ENCODE measurements around the gene WDHD1. TPM values are rescaled to one million over a fixed set of nuclear protein-coding genes. Genes with fewer than 3 reads are reported as not detected.
"Not testable (repeated sequence)": the region's sequence is repeated elsewhere in the genome, so short reads cannot be mapped to it uniquely, and the experiment has no call there.

The WDHD1 gene
- total RNA-seq, 1 donor from 2014 or later = 10.0 TPM

- no peak for FAIRE-seq
- TF ChIP-seq CTCF (IDR thresholded peaks at IDR 0.05; ENCODE audit: insufficient read depth, low read length, severe bottlenecking) = no peak
- no peaks in the 10 kb centered on the region for H3K36me3 ChIP-seq (ENCODE audit: control insufficient read depth, insufficient read depth, low read length)
- no peak overlapping the region for H3K4me3 ChIP-seq (ENCODE audit: low read depth, low read length)
- H3K27me3 ChIP-seq (ENCODE audit: control insufficient read depth, insufficient read depth, low read length) = no peaks in the 10 kb centered on the region
- no peak for DNase-seq (ENCODE audit: low read depth)
Measured at GRCh38 chr14:54974788-54975414, 52.0 kb downstream of the WDHD1 start.

GRCh38 chr14:54967496-54967895, 59.4 kb downstream of the WDHD1 start:
- no peaks in the 10 kb centered on the region for H3K27me3 ChIP-seq (ENCODE audit: control insufficient read depth, insufficient read depth, low read length)
- FAIRE-seq (no peak), DNase-seq (ENCODE audit: low read depth) (no peak)
- no peaks in the 10 kb centered on the region for H3K36me3 ChIP-seq (ENCODE audit: control insufficient read depth, insufficient read depth, low read length)
- no peak for TF ChIP-seq CTCF (IDR thresholded peaks at IDR 0.05; ENCODE audit: insufficient read depth, low read length, severe bottlenecking)
- no peak overlapping the region for H3K4me3 ChIP-seq (ENCODE audit: low read depth, low read length)

GRCh38 chr14:54955143-54955542, 71.8 kb downstream of the WDHD1 start:
- no peak for TF ChIP-seq CTCF (IDR thresholded peaks at IDR 0.05; ENCODE audit: insufficient read depth, low read length, severe bottlenecking)
- H3K27me3 ChIP-seq (ENCODE audit: control insufficient read depth, insufficient read depth, low read length) = no peaks in the 10 kb centered on the region
- no peak for FAIRE-seq
- no peak for DNase-seq (ENCODE audit: low read depth)
- H3K4me3 ChIP-seq (ENCODE audit: low read depth, low read length) = no peak overlapping the region
- peaks cover 1% of the 10 kb centered on the region for H3K36me3 ChIP-seq (ENCODE audit: control insufficient read depth, insufficient read depth, low read length)

- DNase-seq (ENCODE audit: low read depth); H3K36me3 ChIP-seq (ENCODE audit: control insufficient read depth, insufficient read depth, low read length); FAIRE-seq; H3K4me3 ChIP-seq (ENCODE audit: low read depth, low read length); H3K27me3 ChIP-seq (ENCODE audit: control insufficient read depth, insufficient read depth, low read length): not testable (repeated sequence)
Measured at GRCh38 chr14:54953609-54954008, 73.3 kb downstream of the WDHD1 start.

- FAIRE-seq; DNase-seq (ENCODE audit: low read depth); H3K36me3 ChIP-seq (ENCODE audit: control insufficient read depth, insufficient read depth, low read length); H3K4me3 ChIP-seq (ENCODE audit: low read depth, low read length); H3K27me3 ChIP-seq (ENCODE audit: control insufficient read depth, insufficient read depth, low read length): not testable (repeated sequence)
Measured at GRCh38 chr14:54952803-54953202, 74.1 kb downstream of the WDHD1 start.

GRCh38 chr14:54947230-54947629, 79.7 kb downstream of the WDHD1 start:
- no peaks in the 10 kb centered on the region for H3K27me3 ChIP-seq (ENCODE audit: control insufficient read depth, insufficient read depth, low read length)
- TF ChIP-seq CTCF (IDR thresholded peaks at IDR 0.05; ENCODE audit: insufficient read depth, low read length, severe bottlenecking) = no peak
- no peak for DNase-seq (ENCODE audit: low read depth)

GRCh38 chr14:54946500-54946899, 80.4 kb downstream of the WDHD1 start:
- DNase-seq (ENCODE audit: low read depth) = no peak
- Histone ChIP-seq H3K4me3 (ENCODE audit: low read depth, low read length) (no peak overlapping the region), H3K27me3 (ENCODE audit: control insufficient read depth, insufficient read depth, low read length) (no peaks in the 10 kb centered on the region), H3K36me3 (ENCODE audit: control insufficient read depth, insufficient read depth, low read length) (no peaks in the 10 kb centered on the region)
- no peak for FAIRE-seq
- TF ChIP-seq CTCF (IDR thresholded peaks at IDR 0.05; ENCODE audit: insufficient read depth, low read length, severe bottlenecking) = no peak

More at GRCh38 chr14:54947230-54947629, 79.7 kb downstream of the WDHD1 start:
- no peak overlapping the region for H3K4me3 ChIP-seq (ENCODE audit: low read depth, low read length)
- no peaks in the 10 kb centered on the region for H3K36me3 ChIP-seq (ENCODE audit: control insufficient read depth, insufficient read depth, low read length)
- FAIRE-seq = no peak

Measured in bronchial epithelial cell (primary cell).